Measurements from ENCODE around the gene RPS17.

- TF ChIP-seq SIN3A (IDR thresholded peaks at IDR 0.05; ENCODE audit: borderline replicate concordance, insufficient read depth, low read length) = no peak
- TF ChIP-seq POLR2AphosphoS5 (IDR thresholded peaks at IDR 0.05; ENCODE audit: low read depth, low read length) = no peak
- TF ChIP-seq REST (IDR thresholded peaks at IDR 0.05; ENCODE audit: insufficient read depth in 1 of 2, low read depth in 2 of 2, low read length in 2 of 2) = no peak
- no peak for TF ChIP-seq TAF1 (IDR thresholded peaks at IDR 0.05; ENCODE audit: borderline replicate concordance, insufficient read depth, low read length)
Measured at GRCh38 chr15:82585072-82585471, 44.8 kb upstream of the RPS17 start.

Measured in PFSK-1 (cell line).